ENCODE results near the gene MSI2. TPM values are rescaled to one million over a fixed set of nuclear protein-coding genes. Genes with fewer than 3 reads are reported as not detected.

The MSI2 gene
- total RNA-seq, 1 donor from 2014 or later = 67.9 TPM

GRCh38 chr17:57533684-57534305, 277.5 kb downstream of the MSI2 start:
- DNase-seq (ENCODE audit: low read depth) (no peak), FAIRE-seq (no peak)
- no peaks in the 10 kb centered on the region for H4K20me1 ChIP-seq (ENCODE audit: insufficient read depth, low read length)
- no peak overlapping the region for H3K4me3 ChIP-seq (ENCODE audit: insufficient read depth, low read depth, low read length)
- H3K27me3 Mint-ChIP-seq (ENCODE audit: low read depth, unreplicated experiment) = no peaks in the 10 kb centered on the region
- peaks cover 4% of the 10 kb centered on the region for H3K36me3 Mint-ChIP-seq (ENCODE audit: low read depth, unreplicated experiment)
- no peak overlapping the region for H3K4me2 ChIP-seq (ENCODE audit: low read length)
- no peaks in the 10 kb centered on the region for H3K9me3 Mint-ChIP-seq (ENCODE audit: unreplicated experiment)
- TF ChIP-seq, protein P1, sequence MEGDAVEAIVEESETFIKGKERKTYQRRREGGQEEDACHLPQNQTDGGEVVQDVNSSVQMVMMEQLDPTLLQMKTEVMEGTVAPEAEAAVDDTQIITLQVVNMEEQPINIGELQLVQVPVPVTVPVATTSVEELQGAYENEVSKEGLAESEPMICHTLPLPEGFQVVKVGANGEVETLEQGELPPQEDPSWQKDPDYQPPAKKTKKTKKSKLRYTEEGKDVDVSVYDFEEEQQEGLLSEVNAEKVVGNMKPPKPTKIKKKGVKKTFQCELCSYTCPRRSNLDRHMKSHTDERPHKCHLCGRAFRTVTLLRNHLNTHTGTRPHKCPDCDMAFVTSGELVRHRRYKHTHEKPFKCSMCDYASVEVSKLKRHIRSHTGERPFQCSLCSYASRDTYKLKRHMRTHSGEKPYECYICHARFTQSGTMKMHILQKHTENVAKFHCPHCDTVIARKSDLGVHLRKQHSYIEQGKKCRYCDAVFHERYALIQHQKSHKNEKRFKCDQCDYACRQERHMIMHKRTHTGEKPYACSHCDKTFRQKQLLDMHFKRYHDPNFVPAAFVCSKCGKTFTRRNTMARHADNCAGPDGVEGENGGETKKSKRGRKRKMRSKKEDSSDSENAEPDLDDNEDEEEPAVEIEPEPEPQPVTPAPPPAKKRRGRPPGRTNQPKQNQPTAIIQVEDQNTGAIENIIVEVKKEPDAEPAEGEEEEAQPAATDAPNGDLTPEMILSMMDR (IDR thresholded peaks at IDR 0.05; ENCODE audit: insufficient read depth, low read depth, low read length) = no peak
- no peak for TF ChIP-seq EZH2 (IDR thresholded peaks at IDR 0.05; ENCODE audit: insufficient read depth, low read length)
- no peak overlapping the region for H2AFZ ChIP-seq (ENCODE audit: low read depth, low read length)
- H3K27ac ChIP-seq (ENCODE audit: low read depth, low read length) = no peak overlapping the region
- no peak overlapping the region for H3K9ac ChIP-seq (ENCODE audit: low read length)
- no peak overlapping the region for H3K27ac Mint-ChIP-seq (ENCODE audit: unreplicated experiment)
- no peak overlapping the region for H3K4me3 Mint-ChIP-seq (ENCODE audit: unreplicated experiment)
- H3K4me1 ChIP-seq (ENCODE audit: insufficient read depth, low read length) = peaks cover 19% of the 10 kb centered on the region
- H3K9me3 ChIP-seq (ENCODE audit: insufficient read depth, low read depth, low read length) = no peaks in the 10 kb centered on the region
- H3K4me1 Mint-ChIP-seq (ENCODE audit: low read depth, unreplicated experiment) = peaks cover 19% of the 10 kb centered on the region
- no peaks in the 10 kb centered on the region for H3K36me3 ChIP-seq (ENCODE audit: insufficient read depth, low read length)
- no peaks in the 10 kb centered on the region for H3K27me3 ChIP-seq (ENCODE audit: insufficient read depth, low read length)
- H3K79me2 ChIP-seq (ENCODE audit: insufficient read depth, low read length) = no peaks in the 10 kb centered on the region

- Histone ChIP-seq H3K36me3 (ENCODE audit: insufficient read depth, low read length) (no peaks in the 10 kb centered on the region), H2AFZ (ENCODE audit: low read depth, low read length) (no peak overlapping the region), H3K4me1 (ENCODE audit: insufficient read depth, low read length) (peaks cover 15% of the 10 kb centered on the region), H3K79me2 (ENCODE audit: insufficient read depth, low read length) (no peaks in the 10 kb centered on the region), H3K27ac (ENCODE audit: low read depth, low read length) (no peak overlapping the region), H3K4me2 (ENCODE audit: low read length) (no peak overlapping the region), H3K9me3 (ENCODE audit: insufficient read depth, low read depth, low read length) (no peaks in the 10 kb centered on the region), H3K4me3 (ENCODE audit: insufficient read depth, low read depth, low read length) (no peak overlapping the region), H3K27me3 (ENCODE audit: insufficient read depth, low read length) (no peaks in the 10 kb centered on the region), H4K20me1 (ENCODE audit: insufficient read depth, low read length) (no peaks in the 10 kb centered on the region), H3K9ac (ENCODE audit: low read length) (no peak overlapping the region)
- DNase-seq (ENCODE audit: low read depth) (no peak), FAIRE-seq (no peak)
- TF ChIP-seq, protein P1 (IDR thresholded peaks at IDR 0.05; ENCODE audit: insufficient read depth, low read depth, low read length) = no peak
- TF ChIP-seq EZH2 (IDR thresholded peaks at IDR 0.05; ENCODE audit: insufficient read depth, low read length) = no peak
- H3K36me3 Mint-ChIP-seq (ENCODE audit: low read depth, unreplicated experiment) = peaks cover 4% of the 10 kb centered on the region
- no peaks in the 10 kb centered on the region for H3K27me3 Mint-ChIP-seq (ENCODE audit: low read depth, unreplicated experiment)
- H3K9me3 Mint-ChIP-seq (ENCODE audit: unreplicated experiment) = no peaks in the 10 kb centered on the region
- peaks cover 15% of the 10 kb centered on the region for H3K4me1 Mint-ChIP-seq (ENCODE audit: low read depth, unreplicated experiment)
- H3K27ac Mint-ChIP-seq (ENCODE audit: unreplicated experiment) = peak overlapping the region; percentile 28
- H3K4me3 Mint-ChIP-seq (ENCODE audit: unreplicated experiment) = no peak overlapping the region
These were observed 278.5 kb downstream of the MSI2 start for GRCh38 chr17:57534863-57535248.

DNA sequence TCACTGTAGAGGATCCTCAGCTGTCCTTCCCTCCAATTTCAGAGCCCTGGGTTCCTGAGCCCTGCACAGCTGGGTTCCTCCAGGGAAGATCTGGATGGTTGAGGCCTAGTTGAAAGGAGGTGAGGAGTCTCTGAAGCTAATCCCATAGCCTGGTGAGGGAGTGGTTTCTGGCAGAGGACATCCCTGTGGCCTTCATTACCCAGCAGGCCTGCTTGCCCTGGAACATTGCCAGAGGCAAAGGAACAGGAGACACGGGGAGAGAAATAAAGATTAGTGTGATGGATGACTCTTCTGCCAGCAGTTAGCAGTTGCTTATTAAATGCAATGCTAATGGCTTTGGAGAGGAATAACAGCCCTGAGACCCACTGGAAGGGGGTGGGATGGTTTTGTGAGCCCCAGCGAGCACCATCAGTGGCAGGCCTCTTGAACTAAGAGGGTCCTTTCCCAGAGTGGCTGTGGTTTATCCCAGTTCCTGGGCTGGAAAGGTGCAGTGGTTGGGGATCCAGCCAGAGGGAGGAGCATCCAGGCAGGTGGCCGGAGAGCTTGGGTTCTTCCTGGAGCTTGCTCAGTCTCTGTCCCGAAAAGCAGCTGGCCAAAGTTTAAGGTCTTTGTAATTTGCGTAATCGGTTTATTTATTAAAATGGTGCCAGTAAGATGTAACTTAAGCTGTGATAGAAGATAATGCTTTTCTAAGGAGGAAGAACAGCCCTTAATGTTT, 279.1 kb downstream of the MSI2 start:
- H3K27me3 ChIP-seq (ENCODE audit: insufficient read depth, low read length) = no peaks in the 10 kb centered on the region
- no peaks in the 10 kb centered on the region for H3K9me3 Mint-ChIP-seq (ENCODE audit: unreplicated experiment)
- peaks cover 10% of the 10 kb centered on the region for H3K4me1 ChIP-seq (ENCODE audit: insufficient read depth, low read length)
- H2AFZ ChIP-seq (ENCODE audit: low read depth, low read length) = no peak overlapping the region
- H3K36me3 Mint-ChIP-seq (ENCODE audit: low read depth, unreplicated experiment) = peaks cover 4% of the 10 kb centered on the region
- H3K9me3 ChIP-seq (ENCODE audit: insufficient read depth, low read depth, low read length) = no peaks in the 10 kb centered on the region
- no peak overlapping the region for H3K4me2 ChIP-seq (ENCODE audit: low read length)
- no peaks in the 10 kb centered on the region for H3K27me3 Mint-ChIP-seq (ENCODE audit: low read depth, unreplicated experiment)
- DNase-seq (ENCODE audit: low read depth) (no peak), FAIRE-seq (no peak)
- H4K20me1 ChIP-seq (ENCODE audit: insufficient read depth, low read length) = no peaks in the 10 kb centered on the region
- H3K4me3 ChIP-seq (ENCODE audit: insufficient read depth, low read depth, low read length) = no peak overlapping the region
- no peak overlapping the region for H3K9ac ChIP-seq (ENCODE audit: low read length)
- H3K4me1 Mint-ChIP-seq (ENCODE audit: low read depth, unreplicated experiment) = peaks cover 11% of the 10 kb centered on the region
- TF ChIP-seq EZH2 (IDR thresholded peaks at IDR 0.05; ENCODE audit: insufficient read depth, low read length) = no peak
- TF ChIP-seq, protein P1 (IDR thresholded peaks at IDR 0.05; ENCODE audit: insufficient read depth, low read depth, low read length) = no peak
- H3K79me2 ChIP-seq (ENCODE audit: insufficient read depth, low read length) = no peaks in the 10 kb centered on the region
- H3K36me3 ChIP-seq (ENCODE audit: insufficient read depth, low read length) = no peaks in the 10 kb centered on the region
- H3K27ac ChIP-seq (ENCODE audit: low read depth, low read length) = no peak overlapping the region
- no peak overlapping the region for H3K27ac Mint-ChIP-seq (ENCODE audit: unreplicated experiment)
- no peak overlapping the region for H3K4me3 Mint-ChIP-seq (ENCODE audit: unreplicated experiment)
